K562 (cell line): Measurements from ENCODE around the gene URM1. TPM values are rescaled to one million over a fixed set of nuclear protein-coding genes. Genes with fewer than 3 reads are reported as not detected.

ENCODE experiments used
- ARID2 ChIP-seq: fragments of 450-650 bp; IDR thresholded peaks from 2 replicates; pipeline ENCODE4 v1.6.1; 2017; ENCODE audit warnings: antibody characterized with exemption, mild to moderate bottlenecking
- ATF3 ChIP-seq, 2 experiments: fragments of 450-650 bp in 1 of 2; sonication (generic) in 1 of 2; formaldehyde crosslinking in 1 of 2; IDR thresholded peaks in 1 of 2; conservative IDR thresholded peaks in 1 of 2; 2 replicates each; pipeline versions ENCODE4 v1.6.1 to v1.8.1; 2016 to 2023; ENCODE audit warnings: mild to moderate bottlenecking in 2 of 2, moderate library complexity in 2 of 2, inconsistent platforms in 1 of 2, missing genetic modification reagents in 1 of 2
- BRD9 ChIP-seq: fragments of 450-650 bp; IDR thresholded peaks from 2 replicates; pipeline ENCODE4 v1.6.1; 2018; ENCODE audit warnings: low read depth; ENCODE audit not compliant: partially characterized antibody
- CBX3 ChIP-seq, 2 experiments: IDR thresholded peaks; 1 replicate in 1 of 2; 2 replicates in 1 of 2; pipeline ENCODE4 v1.6.1; 2012; ENCODE audit warnings: inconsistent platforms in 2 of 2, low read length in 2 of 2, borderline replicate concordance in 1 of 2, control low read depth in 1 of 2
- CLOCK ChIP-seq: fragments of 250-450 bp; sonication (Bioruptor Pico); IDR thresholded peaks from 2 replicates; pipeline ENCODE4 v1.4.0; 2020; ENCODE audit warnings: mild to moderate bottlenecking, moderate library complexity, borderline replicate concordance
- FOXK2 ChIP-seq, 2 experiments: fragments of 450-650 bp; IDR thresholded peaks in 1 of 2; conservative IDR thresholded peaks in 1 of 2; 2 replicates each; pipeline ENCODE4 v1.6.1; 2016; ENCODE audit warnings: low read depth in 2 of 2, mild to moderate bottlenecking in 1 of 2
- HMG20B ChIP-seq: fragments of 250-450 bp; sonication (Bioruptor Pico); IDR thresholded peaks from 2 replicates; pipeline ENCODE4 v1.5.0; 2021; ENCODE audit warnings: mild to moderate bottlenecking
- JUND ChIP-seq, 2 experiments: IDR thresholded peaks; 2 replicates in 1 of 2; 3 replicates in 1 of 2; pipeline ENCODE4 v1.6.1; 2011; ENCODE audit warnings: borderline replicate concordance in 2 of 2, low read depth in 2 of 2, low read length in 2 of 2, improper control_type of control experiment in 1 of 2, missing biosample characterization in 1 of 2, missing genetic modification characterization in 1 of 2, missing genetic modification reagents in 1 of 2
- KAT7 ChIP-seq: sonication (generic); formaldehyde crosslinking; IDR thresholded peaks from 2 replicates; pipeline ENCODE4 v1.8.0; 2022; ENCODE audit warnings: missing genetic modification reagents, mild to moderate bottlenecking, borderline replicate concordance
- KLF1 ChIP-seq: fragments of 450-650 bp; IDR thresholded peaks from 2 replicates; pipeline ENCODE4 v1.6.1; 2016; ENCODE audit warnings: missing genetic modification characterization, missing compliant biosample characterization
- MTA3 ChIP-seq: fragments of 450-650 bp; formaldehyde crosslinking; IDR thresholded peaks from 2 replicates; pipeline ENCODE4 v1.6.1; 2017; ENCODE audit warnings: mild to moderate bottlenecking, borderline replicate concordance
- NCOA6 ChIP-seq: fragments of 450-650 bp; IDR thresholded peaks from 2 replicates; pipeline ENCODE4 v1.6.1; 2017; ENCODE audit warnings: mild to moderate bottlenecking
- NEUROD1 ChIP-seq: fragments of 150-350 bp; IDR thresholded peaks from 2 replicates; pipeline ENCODE4 v1.6.1; 2014; ENCODE audit warnings: borderline replicate concordance, low read length, low read depth; ENCODE audit not compliant: partially characterized antibody
- NFIC ChIP-seq: fragments of 450-650 bp; IDR thresholded peaks from 2 replicates; pipeline ENCODE4 v1.6.1; 2017; ENCODE audit warnings: mild to moderate bottlenecking, inconsistent platforms
- NR2F6 ChIP-seq: fragments of 450-650 bp; formaldehyde crosslinking; IDR thresholded peaks from 2 replicates; pipeline ENCODE4 v1.4.0; 2020; ENCODE audit warnings: mild to moderate bottlenecking
- POLR2AphosphoS5 ChIP-seq: IDR thresholded peaks from 2 replicates; pipeline ENCODE4 v1.6.1; 2011; ENCODE audit warnings: mild to moderate bottlenecking, low read depth, low read length, moderate library complexity; ENCODE audit not compliant: control insufficient read depth, insufficient read depth
- RBM15 ChIP-seq: fragments of 200-400 bp; formaldehyde crosslinking; IDR thresholded peaks from 2 replicates; pipeline ENCODE4 v1.6.1; 2018; ENCODE audit warnings: mild to moderate bottlenecking, low read length, moderate library complexity; ENCODE audit not compliant: insufficient read depth
- RCOR1 ChIP-seq, 2 experiments: IDR thresholded peaks; 2 replicates each; pipeline ENCODE4 v1.6.1; 2012; ENCODE audit warnings: low read depth in 2 of 2, low read length in 2 of 2, borderline replicate concordance in 1 of 2, improper control_type of control experiment in 1 of 2
- TAF1 ChIP-seq: IDR thresholded peaks from 2 replicates; pipeline ENCODE4 v1.6.1; 2011; ENCODE audit warnings: mild to moderate bottlenecking, low read length, moderate library complexity; ENCODE audit not compliant: insufficient read depth, control insufficient read depth, severe bottlenecking; ENCODE audit errors: extremely low read depth
- ZC3H8 ChIP-seq: fragments of 450-650 bp; IDR thresholded peaks from 2 replicates; pipeline ENCODE4 v1.6.1; 2017
- polyA plus RNA-seq, 8 experiments: library from polyadenylated mRNA; depleted of rRNA in 4 of 8; stranded (reverse) in 5 of 8; unstranded in 3 of 8; fragments of >200 nt; fragmentation: Nextera tagmentation in 2 of 8; fragmentation: Illumina TruSeq in 1 of 8; extraction: Ambion mirVana in 2 of 8; extraction: Trizol in 1 of 8; gene quantifications; 2 replicates each; pipeline versions ENCODE4 v1.2.1 to v1.2.3, GENCODE V29; 2011 to 2014; ENCODE audit warnings: inconsistent platforms in 1 of 8, missing spikeins in 1 of 8
- total RNA-seq, 7 experiments: library from RNA; depleted of rRNA in 6 of 7; stranded (reverse); fragments of >200 nt in 6 of 7; fragmentation: Illumina TruSeq in 2 of 7; extraction: Trizol in 2 of 7; gene quantifications; 2 replicates each; pipeline versions ENCODE4 v1.2.1 to v1.2.3, GENCODE V29; 2011 to 2021; ENCODE audit warnings: low replicate concordance in 1 of 7
- TF ChIP-seq, protein P1 (sequence below), 2 experiments: fragments of 450-650 bp; IDR thresholded peaks; 2 replicates each; pipeline ENCODE4 v1.6.1; 2016

The URM1 gene
- total and polyA plus RNA-seq, 9 of the 15 experiments (the other 6 are each of a cell fraction or from before 2014, with no cell fraction given), result 10.1 to 88.9 (median 53.3) TPM

- TF ChIP-seq KLF1 (tag) (no peak), ZC3H8 (no peak), JUND (IDR thresholded peaks at IDR 0.05; ENCODE audit: borderline replicate concordance, low read depth, low read length) (peak; percentile 47; the same call in 1 of the 2 replicates), JUND (tag; IDR thresholded peaks at IDR 0.05; ENCODE audit: borderline replicate concordance, low read depth, low read length) (peak; percentile 12; the same call in 1 of the 3 replicates), POLR2AphosphoS5 (no peak), NEUROD1 (no peak), BRD9 (no peak), RBM15 (no peak), CLOCK (no peak), KAT7 (no peak), ARID2 (peak; percentile 60; the same call in 1 of the 2 replicates), NFIC (peak; percentile 75), NR2F6 (no peak), CBX3 (IDR thresholded peaks at IDR 0.05; ENCODE audit: borderline replicate concordance in 1 of 2, low read length in 2 of 2) (0 out of 3 replicates have a peak, but pooled peaks of 1 of the 2 experiments have one; percentile 35), ATF3 (IDR thresholded peaks at IDR 0.05) (no peak), ATF3 (CRISPR knock-in tag; conservative IDR thresholded peaks at IDR 0.05) (0 out of 2 replicates have a peak, but pooled peaks have one; percentile 53), FOXK2 (conservative IDR thresholded peaks at IDR 0.05 in 1 of 2, IDR thresholded peaks at IDR 0.05 in 1 of 2; ENCODE audit: low read depth in 2 of 2) (no peak), MTA3 (peak; percentile 41; the same call in 1 of the 2 replicates), RCOR1 (IDR thresholded peaks at IDR 0.05; ENCODE audit: borderline replicate concordance in 1 of 2, low read depth in 2 of 2, low read length in 2 of 2) (0 out of 4 replicates have a peak, but pooled peaks of 1 of the 2 experiments have one; percentile 30), TAF1 (no peak), NCOA6 (no peak), HMG20B (CRISPR knock-in tag) (no peak)
- TF ChIP-seq, protein P1, sequence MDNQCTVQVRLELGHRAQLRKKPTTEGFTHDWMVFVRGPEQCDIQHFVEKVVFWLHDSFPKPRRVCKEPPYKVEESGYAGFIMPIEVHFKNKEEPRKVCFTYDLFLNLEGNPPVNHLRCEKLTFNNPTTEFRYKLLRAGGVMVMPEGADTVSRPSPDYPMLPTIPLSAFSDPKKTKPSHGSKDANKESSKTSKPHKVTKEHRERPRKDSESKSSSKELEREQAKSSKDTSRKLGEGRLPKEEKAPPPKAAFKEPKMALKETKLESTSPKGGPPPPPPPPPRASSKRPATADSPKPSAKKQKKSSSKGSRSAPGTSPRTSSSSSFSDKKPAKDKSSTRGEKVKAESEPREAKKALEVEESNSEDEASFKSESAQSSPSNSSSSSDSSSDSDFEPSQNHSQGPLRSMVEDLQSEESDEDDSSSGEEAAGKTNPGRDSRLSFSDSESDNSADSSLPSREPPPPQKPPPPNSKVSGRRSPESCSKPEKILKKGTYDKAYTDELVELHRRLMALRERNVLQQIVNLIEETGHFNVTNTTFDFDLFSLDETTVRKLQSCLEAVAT (IDR thresholded peaks at IDR 0.05), result no peak
Measured at GRCh38 chr9:128361986-128362646, 9.1 kb upstream of the URM1 start (continued).
